OCI-LY1 (cell line): ENCODE measurements around the gene ATN1.

ENCODE experiments used
- EZH2 ChIP-seq: fragments of 200-600 bp; sonication (generic), shearing (Covaris generic); IDR thresholded peaks from 2 replicates; pipeline ENCODE4 v1.8.0; 2017; ENCODE audit warnings: borderline replicate concordance, mixed run types, mild to moderate bottlenecking, antibody characterized with exemption, low read length, moderate library complexity, mixed read lengths
- TF ChIP-seq, protein P1 (sequence below): fragments of 200-600 bp; sonication (generic), shearing (Covaris generic); IDR thresholded peaks from 2 replicates; pipeline ENCODE4 v1.5.1; 2017; ENCODE audit warnings: mild to moderate bottlenecking, antibody characterized with exemption, low read length, moderate library complexity, mixed read lengths

DNA sequence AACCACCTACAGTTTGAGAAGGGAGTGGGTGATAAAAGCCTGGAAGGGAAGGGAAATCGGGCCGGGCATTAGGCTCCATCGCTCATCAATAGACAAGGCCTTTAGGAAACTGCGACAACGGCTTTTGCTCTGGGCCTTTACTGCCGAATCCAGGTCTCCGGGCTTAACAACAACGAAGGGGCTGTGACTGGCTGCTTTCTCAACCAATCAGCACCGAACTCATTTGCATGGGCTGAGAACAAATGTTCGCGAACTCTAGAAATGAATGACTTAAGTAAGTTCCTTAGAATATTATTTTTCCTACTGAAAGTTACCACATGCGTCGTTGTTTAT is 15.6 kb downstream of the ATN1 start:
- TF ChIP-seq, protein P1, sequence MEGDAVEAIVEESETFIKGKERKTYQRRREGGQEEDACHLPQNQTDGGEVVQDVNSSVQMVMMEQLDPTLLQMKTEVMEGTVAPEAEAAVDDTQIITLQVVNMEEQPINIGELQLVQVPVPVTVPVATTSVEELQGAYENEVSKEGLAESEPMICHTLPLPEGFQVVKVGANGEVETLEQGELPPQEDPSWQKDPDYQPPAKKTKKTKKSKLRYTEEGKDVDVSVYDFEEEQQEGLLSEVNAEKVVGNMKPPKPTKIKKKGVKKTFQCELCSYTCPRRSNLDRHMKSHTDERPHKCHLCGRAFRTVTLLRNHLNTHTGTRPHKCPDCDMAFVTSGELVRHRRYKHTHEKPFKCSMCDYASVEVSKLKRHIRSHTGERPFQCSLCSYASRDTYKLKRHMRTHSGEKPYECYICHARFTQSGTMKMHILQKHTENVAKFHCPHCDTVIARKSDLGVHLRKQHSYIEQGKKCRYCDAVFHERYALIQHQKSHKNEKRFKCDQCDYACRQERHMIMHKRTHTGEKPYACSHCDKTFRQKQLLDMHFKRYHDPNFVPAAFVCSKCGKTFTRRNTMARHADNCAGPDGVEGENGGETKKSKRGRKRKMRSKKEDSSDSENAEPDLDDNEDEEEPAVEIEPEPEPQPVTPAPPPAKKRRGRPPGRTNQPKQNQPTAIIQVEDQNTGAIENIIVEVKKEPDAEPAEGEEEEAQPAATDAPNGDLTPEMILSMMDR: no peak
- TF ChIP-seq EZH2: no peak
